ENCODE measurements around the gene ATXN10.

ATXN10 gene

GRCh38 chr22:45726081-45726480 lies 54.4 kb downstream of the ATXN10 start:
- Histone ChIP-seq H3F3A (ENCODE audit: insufficient read depth, low read length) (no peaks in the 10 kb centered on the region), H3K27me3 (ENCODE audit: insufficient read depth, low read length) (no peaks in the 10 kb centered on the region), H4K20me1 (ENCODE audit: insufficient read depth, low read length) (no peaks in the 10 kb centered on the region), H3K9ac (ENCODE audit: low read length) (no peak overlapping the region), H3K4me2 (ENCODE audit: low read length) (no peak overlapping the region), H3K4me3 (ENCODE audit: low read depth, low read length, poor library complexity, severe bottlenecking) (no peak overlapping the region), H3K27ac (ENCODE audit: low read depth, low read length, poor library complexity, severe bottlenecking) (peak overlapping the region; percentile 37), H2AFZ (ENCODE audit: low read length) (no peak overlapping the region), H3K4me1 (ENCODE audit: insufficient read depth, low read length, severe bottlenecking) (peaks cover 35% of the 10 kb centered on the region), H3K9me3 (ENCODE audit: low read length) (no peaks in the 10 kb centered on the region), H3K79me2 (ENCODE audit: insufficient read depth, low read length) (peaks cover 55% of the 10 kb centered on the region), H3K36me3 (ENCODE audit: insufficient read depth, low read length) (peaks cover 91% of the 10 kb centered on the region), H3K9me2 (ENCODE audit: low read depth, low read length) (no peaks in the 10 kb centered on the region)
- TF ChIP-seq EZH2 (IDR thresholded peaks at IDR 0.05; ENCODE audit: borderline replicate concordance, low read length) (no peak), CTCF (IDR thresholded peaks at IDR 0.05; ENCODE audit: low read length) (no peak)

- H3K27ac ChIP-seq (ENCODE audit: low read depth, low read length, poor library complexity, severe bottlenecking), result peak overlapping the region; percentile 81
- no peaks in the 10 kb centered on the region for H3K9me3 ChIP-seq (ENCODE audit: low read length)
- H3K79me2 ChIP-seq (ENCODE audit: insufficient read depth, low read length), result peaks cover 27% of the 10 kb centered on the region
- H3K36me3 ChIP-seq (ENCODE audit: insufficient read depth, low read length), result peaks cover 86% of the 10 kb centered on the region
- H3K4me3 ChIP-seq (ENCODE audit: low read depth, low read length, poor library complexity, severe bottlenecking), result no peak overlapping the region
- H3F3A ChIP-seq (ENCODE audit: insufficient read depth, low read length), result no peaks in the 10 kb centered on the region
- peaks cover 48% of the 10 kb centered on the region for H3K4me1 ChIP-seq (ENCODE audit: insufficient read depth, low read length, severe bottlenecking)
- no peak overlapping the region for H2AFZ ChIP-seq (ENCODE audit: low read length)
- no peaks in the 10 kb centered on the region for H3K9me2 ChIP-seq (ENCODE audit: low read depth, low read length)
- TF ChIP-seq EZH2 (IDR thresholded peaks at IDR 0.05; ENCODE audit: borderline replicate concordance, low read length), result no peak
- TF ChIP-seq CTCF (IDR thresholded peaks at IDR 0.05; ENCODE audit: low read length), result no peak
- no peaks in the 10 kb centered on the region for H4K20me1 ChIP-seq (ENCODE audit: insufficient read depth, low read length)
- peak overlapping the region; percentile 30; the same call in 1 of the 2 replicates for H3K4me2 ChIP-seq (ENCODE audit: low read length)
- peak overlapping the region; percentile 41 for H3K9ac ChIP-seq (ENCODE audit: low read length)
- H3K27me3 ChIP-seq (ENCODE audit: insufficient read depth, low read length), result no peaks in the 10 kb centered on the region
These were observed 59.6 kb downstream of the ATXN10 start for GRCh38 chr22:45731041-45731797.

- H3K4me1 ChIP-seq (ENCODE audit: insufficient read depth, low read length, severe bottlenecking), result peaks cover 40% of the 10 kb centered on the region
- no peaks in the 10 kb centered on the region for H3K9me3 ChIP-seq (ENCODE audit: low read length)
- H2AFZ ChIP-seq (ENCODE audit: low read length), result no peak overlapping the region
- peak overlapping the region; percentile 41 for H3K9ac ChIP-seq (ENCODE audit: low read length)
- peak overlapping the region; percentile 30; the same call in 1 of the 2 replicates for H3K4me2 ChIP-seq (ENCODE audit: low read length)
- TF ChIP-seq EZH2 (IDR thresholded peaks at IDR 0.05; ENCODE audit: borderline replicate concordance, low read length) (no peak), CTCF (IDR thresholded peaks at IDR 0.05; ENCODE audit: low read length) (peak; percentile 66)
- no peaks in the 10 kb centered on the region for H3F3A ChIP-seq (ENCODE audit: insufficient read depth, low read length)
- peak overlapping the region; percentile 81 for H3K27ac ChIP-seq (ENCODE audit: low read depth, low read length, poor library complexity, severe bottlenecking)
- H4K20me1 ChIP-seq (ENCODE audit: insufficient read depth, low read length), result no peaks in the 10 kb centered on the region
- H3K79me2 ChIP-seq (ENCODE audit: insufficient read depth, low read length), result peaks cover 20% of the 10 kb centered on the region
- H3K36me3 ChIP-seq (ENCODE audit: insufficient read depth, low read length), result peaks cover 87% of the 10 kb centered on the region
- H3K4me3 ChIP-seq (ENCODE audit: low read depth, low read length, poor library complexity, severe bottlenecking), result no peak overlapping the region
- no peaks in the 10 kb centered on the region for H3K9me2 ChIP-seq (ENCODE audit: low read depth, low read length)
- H3K27me3 ChIP-seq (ENCODE audit: insufficient read depth, low read length), result no peaks in the 10 kb centered on the region
These were observed 60.3 kb downstream of the ATXN10 start for GRCh38 chr22:45731798-45732495.

Measured in OCI-LY1 (cell line).